ENCODE data around the gene KAT2A. TPM values are rescaled to one million over a fixed set of nuclear protein-coding genes. Genes with fewer than 3 reads are reported as not detected.
A peak's percentile ranks its signal among the peaks of the same experiment; 100 is the strongest.

Gene KAT2A
- total RNA-seq, 1 experiment from 2014 or later = 43.5 TPM

- DNase-seq = no peak
- Histone ChIP-seq H3K9me3 (ENCODE audit: control insufficient read depth, low read depth, low read length) (no peaks in the 10 kb centered on the region), H2BK5ac (ENCODE audit: insufficient read length, low read length) (no peak overlapping the region), H2BK120ac (ENCODE audit: low read depth, low read length, poor library complexity, severe bottlenecking) (no peak overlapping the region), H2AK5ac (ENCODE audit: insufficient read length, low read length) (no peak overlapping the region), H3K56ac (ENCODE audit: insufficient read length, low read depth, low read length) (no peak overlapping the region), H3K9ac (ENCODE audit: extremely low read depth, insufficient read length, low read length) (no peak overlapping the region), H3K27me3 (ENCODE audit: insufficient read depth, low read length) (no peaks in the 10 kb centered on the region), H3K4me1 (ENCODE audit: insufficient read depth, low read length) (no peaks in the 10 kb centered on the region), H4K5ac (ENCODE audit: insufficient read length, low read depth, low read length) (no peak overlapping the region), H2AFZ (ENCODE audit: low read length) (no peak overlapping the region), H4K8ac (replicated peaks; ENCODE audit: insufficient read length, low read depth, low read length) (no peak overlapping the region), H3K4me2 (ENCODE audit: insufficient read depth, insufficient read length, low read length) (no peak overlapping the region), H4K91ac (ENCODE audit: insufficient read length, low read depth, low read length) (no peak overlapping the region), H2BK15ac (ENCODE audit: low read depth, low read length) (no peak overlapping the region), H3K14ac (ENCODE audit: insufficient read depth, low read length) (no peak overlapping the region), H3K4ac (ENCODE audit: low read depth, low read length) (no peak overlapping the region), H3K23me2 (ENCODE audit: insufficient read length, low read depth, low read length, poor library complexity, severe bottlenecking) (no peaks in the 10 kb centered on the region), H3K18ac (ENCODE audit: insufficient read length, low read depth, low read length) (no peak overlapping the region), H3K79me1 (ENCODE audit: insufficient read depth, low read depth, low read length, poor library complexity, severe bottlenecking) (no peaks in the 10 kb centered on the region), H3K79me2 (ENCODE audit: insufficient read depth, low read length) (no peaks in the 10 kb centered on the region), H3K27ac (ENCODE audit: insufficient read length, low read depth, low read length) (no peak overlapping the region), H3K23ac (ENCODE audit: insufficient read length, low read depth, low read length) (no peak overlapping the region), H4K20me1 (ENCODE audit: control insufficient read depth, insufficient read depth, insufficient read length) (no peaks in the 10 kb centered on the region), H3T11ph (ENCODE audit: low read length) (no peak overlapping the region), H2BK12ac (ENCODE audit: insufficient read length, low read depth, low read length) (no peak overlapping the region), H2BK20ac (ENCODE audit: low read depth, low read length, poor library complexity, severe bottlenecking) (no peak overlapping the region)
- Mint-ChIP-seq H3K27ac (no peak overlapping the region), H3K36me3 (ENCODE audit: insufficient read depth in 1 of 3, low read depth in 3 of 3) (peaks cover 11 to 61% (median 44%) of the 10 kb centered on the region in 3 experiments; a peak in 6 of 7 replicates), H3K4me3 (peak overlapping the region in 1 of 2 experiments; percentile 28; a peak in 1 of 5 replicates), H3K27me3 (ENCODE audit: low read depth) (no peaks in the 10 kb centered on the region), H3K4me1 (peaks cover 20 to 30% of the 10 kb centered on the region in 2 experiments), H3K9me3 (no peaks in the 10 kb centered on the region)
- no peak for TF ChIP-seq CTCF (conservative IDR thresholded peaks at IDR 0.05)
- no CpG with 5 or more reads among the region's 4 CpGs for WGBS (ENCODE audit: extremely low coverage, insufficient read length, low lambda C conversion rate)
These were observed 3.0 kb downstream of the KAT2A start for GRCh38 chr17:42118126-42118510.
